ENCODE measurements around the gene ULK4.

DNA sequence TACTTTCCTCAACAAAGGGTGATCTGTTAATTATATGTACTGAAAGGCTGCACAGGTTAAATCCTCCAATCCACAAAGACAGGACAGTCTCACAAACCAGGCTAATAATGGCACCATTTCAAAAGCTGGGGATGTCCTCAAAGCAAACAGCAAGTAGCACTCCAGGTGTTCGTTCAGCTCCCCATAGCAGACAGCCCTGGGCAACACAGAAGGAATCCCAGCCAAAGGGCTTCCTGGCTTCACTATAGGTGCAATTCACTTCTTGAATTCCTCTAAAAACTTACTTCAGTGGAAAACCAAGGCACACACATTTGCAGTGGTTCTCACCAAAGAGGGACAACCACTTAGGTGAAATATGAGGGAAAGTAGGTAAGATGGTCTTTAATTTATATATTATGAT, 595.9 kb downstream of the ULK4 start:
- no peak for TF ChIP-seq SMC3 (IDR thresholded peaks at IDR 0.05; ENCODE audit: low read depth, low read length)
- TF ChIP-seq EZH2phosphoT487 (IDR thresholded peaks at IDR 0.05; ENCODE audit: borderline replicate concordance, low read depth), result no peak
- no peak for TF ChIP-seq CTCF (IDR thresholded peaks at IDR 0.05)
- no peak for TF ChIP-seq GABPA (IDR thresholded peaks at IDR 0.05; ENCODE audit: low read depth)
- no peak for TF ChIP-seq MEF2A (IDR thresholded peaks at IDR 0.05; ENCODE audit: borderline replicate concordance, low read depth)
- no peak for TF ChIP-seq CHD2 (IDR thresholded peaks at IDR 0.05; ENCODE audit: low read length, partially characterized antibody)
- no peak for TF ChIP-seq PBX3 (IDR thresholded peaks at IDR 0.05)
- no peak for TF ChIP-seq REST (IDR thresholded peaks at IDR 0.05; ENCODE audit: low read depth, low read length)
- TF ChIP-seq RCOR1 (IDR thresholded peaks at IDR 0.05; ENCODE audit: low read length), result no peak
